LoVo (cell line): ENCODE measurements around the gene KCNS3.
"Not testable (repeated sequence)": the region's sequence is repeated elsewhere in the genome, so short reads cannot be mapped to it uniquely, and the experiment has no call there.

Experiments
- DNase-seq: peaks from one replicate; pipeline ENCODE4 v3.0.0-alpha.2; 2016; ENCODE audit warnings: low spot score

Gene KCNS3

DNA sequence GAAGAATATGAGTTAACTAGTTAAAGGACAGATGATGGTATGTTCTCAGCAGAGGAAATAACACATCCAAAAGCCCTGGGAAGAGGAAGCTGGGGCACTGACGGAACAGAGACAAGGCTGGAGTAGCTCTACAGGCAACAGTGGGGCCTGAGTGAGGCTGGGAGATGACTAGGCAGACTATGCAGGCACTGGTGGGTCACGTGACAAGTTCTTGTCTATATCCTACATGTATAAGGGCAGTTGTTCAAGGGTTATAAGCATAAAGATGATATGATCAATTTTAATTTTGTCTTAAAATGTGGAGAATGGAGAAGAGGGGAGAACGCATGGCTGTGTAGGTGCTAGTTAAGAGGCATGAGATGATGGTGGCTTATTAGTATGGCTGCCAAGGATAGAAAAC lies 68.6 kb downstream of the KCNS3 start:
- DNase-seq: no peak

DNA sequence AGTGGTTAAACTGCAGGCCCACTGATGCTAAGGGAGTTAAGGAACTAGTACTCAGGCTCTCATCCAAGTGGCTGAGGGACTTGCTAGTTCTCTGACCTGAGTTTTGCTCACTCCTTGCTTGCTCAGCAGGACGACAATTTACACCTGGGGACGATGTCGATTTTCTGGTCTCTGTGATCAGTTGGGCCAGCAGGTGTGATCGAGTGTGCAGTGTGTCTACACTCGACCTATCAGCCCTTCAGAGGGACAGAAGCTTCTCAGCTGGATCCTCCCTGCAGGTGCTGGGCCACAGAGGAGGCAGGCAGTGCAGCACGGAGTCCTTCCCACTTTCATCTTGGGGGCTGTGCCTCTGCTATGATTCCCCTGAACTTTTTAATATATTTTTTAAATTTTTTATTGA lies 71.5 kb downstream of the KCNS3 start:
- DNase-seq: no peak

DNA sequence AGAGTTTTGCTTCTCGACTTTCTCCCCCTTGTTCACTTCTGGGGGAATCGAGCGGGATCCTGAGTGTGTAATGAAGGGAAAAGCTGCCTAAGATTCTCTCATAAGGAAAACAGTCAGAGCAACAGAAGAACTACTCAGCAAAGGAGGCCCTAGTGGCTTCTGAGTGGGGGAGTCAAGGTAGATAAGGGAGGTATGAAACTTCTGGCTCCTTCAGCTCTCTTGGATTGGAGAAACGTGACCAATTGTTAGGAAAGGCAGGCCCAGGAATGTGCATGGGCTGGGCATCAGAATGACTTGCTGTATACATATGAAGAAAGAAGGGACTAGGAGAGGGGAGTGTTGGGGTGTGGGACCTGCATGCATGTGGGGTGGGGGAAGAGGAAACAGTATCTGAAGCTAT lies 73.1 kb downstream of the KCNS3 start:
- no peak for DNase-seq

DNA sequence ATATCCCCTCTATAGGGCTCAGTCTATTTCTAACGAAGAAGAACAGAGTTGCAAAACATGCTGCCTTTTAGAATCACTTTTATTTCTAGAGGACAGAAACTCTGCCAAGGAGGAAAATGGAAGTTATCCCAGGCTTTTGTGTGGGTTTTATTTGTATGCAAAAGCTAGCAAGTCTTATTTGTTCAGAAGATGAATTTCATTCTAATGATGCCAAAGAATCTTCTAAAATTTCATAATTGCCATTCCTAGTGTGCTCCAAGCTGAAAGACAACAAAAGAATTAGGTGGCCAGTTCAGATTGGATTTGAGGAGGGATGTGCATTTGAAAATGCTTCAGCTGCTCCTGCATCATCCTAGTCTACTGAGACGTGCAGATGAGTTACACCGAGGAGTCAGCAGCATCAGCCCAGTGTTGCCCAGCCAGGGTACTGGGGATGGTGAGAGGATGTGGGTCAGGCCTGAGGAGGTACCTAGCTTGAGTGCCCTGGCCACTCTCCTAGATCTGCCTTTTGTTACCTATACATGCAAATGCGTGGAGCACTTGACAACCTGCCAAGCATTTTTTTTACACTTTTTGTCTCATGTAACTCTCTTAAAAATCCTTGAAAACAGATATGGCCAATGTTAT lies 80.1 kb downstream of the KCNS3 start:
- no peak for DNase-seq

DNA sequence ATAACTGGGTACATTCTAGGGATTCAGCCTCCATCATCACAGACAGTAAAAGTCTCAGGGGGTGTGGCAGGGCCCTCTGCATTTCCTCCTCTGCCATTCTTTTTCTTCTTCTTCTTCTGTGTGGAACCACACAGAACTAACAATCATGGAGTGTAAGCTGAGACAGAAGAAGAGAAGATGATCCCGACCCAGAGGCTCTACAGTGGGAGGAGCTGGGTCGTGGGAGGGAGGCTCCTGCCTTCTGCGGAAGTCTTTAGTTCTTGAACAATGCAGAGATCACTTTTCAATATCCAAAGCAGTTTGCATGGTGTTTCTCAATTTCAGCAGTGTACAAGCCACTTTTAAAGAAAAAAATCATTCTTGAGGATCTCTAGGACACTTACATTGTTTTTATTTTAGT lies 80.9 kb downstream of the KCNS3 start:
- DNase-seq: no peak

DNA sequence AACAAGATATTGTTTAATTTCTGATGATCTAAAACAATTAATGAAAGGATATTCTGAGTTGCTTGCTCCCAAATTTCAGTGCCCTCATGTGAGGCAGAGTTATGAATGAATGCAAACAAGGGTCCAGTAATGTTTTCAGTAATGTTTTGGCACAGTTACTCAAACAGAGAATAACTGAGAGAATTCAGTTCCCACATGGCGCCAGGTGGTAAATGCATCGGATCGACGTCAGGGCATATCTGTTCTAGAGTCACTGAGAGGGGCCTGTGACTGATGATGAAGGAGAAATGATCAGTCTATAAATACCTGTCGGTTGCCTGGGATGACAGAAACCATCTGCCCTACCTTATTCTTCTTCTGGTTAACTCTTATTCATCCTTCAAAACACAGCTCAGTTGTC lies 81.4 kb downstream of the KCNS3 start:
- no peak for DNase-seq

DNA sequence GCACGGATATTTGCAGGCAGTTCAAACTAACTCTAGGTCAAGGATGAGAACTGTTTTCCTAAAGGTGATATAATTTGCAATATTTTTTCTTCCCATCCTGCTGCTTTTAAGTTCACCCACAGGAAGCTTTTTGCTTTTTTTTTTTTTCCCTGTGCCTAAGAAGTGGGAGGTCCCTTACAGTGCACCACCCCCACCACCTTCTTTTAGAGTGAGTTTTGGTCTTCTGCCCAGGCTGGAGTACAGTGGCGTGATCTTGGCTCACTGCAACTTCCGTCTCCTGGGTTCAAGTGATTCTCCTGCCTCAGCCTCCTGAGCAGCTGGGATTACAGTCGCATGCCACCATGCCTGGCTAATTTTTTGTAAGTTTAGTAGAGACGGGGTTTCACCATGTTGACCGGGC lies 82.5 kb downstream of the KCNS3 start:
- no peak for DNase-seq

DNA sequence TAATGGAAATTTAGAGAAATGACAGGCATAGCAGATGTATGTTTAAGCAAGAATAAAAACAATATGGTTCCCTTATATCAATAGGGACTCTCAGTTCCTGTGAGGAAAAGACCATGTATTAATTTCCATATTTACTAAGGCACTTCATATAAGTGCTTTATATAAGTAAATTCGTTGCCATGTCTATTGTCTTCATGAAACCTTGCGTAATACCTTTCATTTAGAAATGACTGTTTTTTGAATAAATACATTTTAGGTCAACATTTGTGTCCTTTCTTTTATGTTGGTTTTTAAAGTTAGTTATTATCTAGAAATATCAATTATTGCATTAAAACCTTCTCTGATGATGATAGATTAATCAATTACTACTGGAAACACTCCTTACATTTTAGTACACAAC lies 83.3 kb downstream of the KCNS3 start:
- no peak for DNase-seq

DNA sequence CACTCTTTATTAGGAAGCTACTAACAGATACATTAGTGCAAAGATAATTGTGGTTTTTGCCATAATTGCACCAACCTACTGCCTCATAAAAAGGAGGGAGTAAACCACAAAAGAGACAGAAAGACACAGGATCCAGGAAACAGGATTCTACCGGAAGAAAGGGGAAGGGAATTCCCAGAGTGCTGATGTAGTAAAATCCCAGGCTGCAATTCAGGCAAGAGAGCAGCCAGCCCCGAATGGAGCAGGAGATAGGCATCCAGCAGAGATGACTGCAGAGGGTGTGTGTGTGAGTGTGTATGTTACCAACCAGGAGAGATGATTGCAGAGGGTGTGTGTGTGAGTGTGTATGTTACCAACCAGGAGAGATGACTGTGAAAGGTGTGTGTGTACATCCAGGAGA lies 84.4 kb downstream of the KCNS3 start:
- no peak for DNase-seq

DNA sequence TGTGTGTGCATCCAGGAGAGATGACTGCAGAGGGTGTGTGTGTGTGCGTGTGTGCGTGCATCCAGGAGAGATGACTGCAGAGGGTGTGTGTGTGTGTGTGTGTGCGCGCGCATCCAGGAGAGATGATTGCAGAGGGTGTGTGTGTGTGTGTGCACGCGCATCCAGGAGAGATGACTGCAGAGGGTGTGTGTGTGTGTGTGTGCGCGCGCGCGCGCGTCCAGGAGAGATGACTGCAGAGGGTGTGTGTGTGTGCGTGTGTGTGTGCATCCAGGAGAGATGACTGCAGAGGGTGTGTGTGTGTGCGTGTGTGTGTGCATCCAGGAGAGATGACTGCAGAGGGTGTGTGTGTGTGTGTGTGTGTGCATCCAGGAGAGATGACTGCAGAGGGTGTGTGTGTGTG lies 85.1 kb downstream of the KCNS3 start:
- DNase-seq: not testable (repeated sequence)

DNA sequence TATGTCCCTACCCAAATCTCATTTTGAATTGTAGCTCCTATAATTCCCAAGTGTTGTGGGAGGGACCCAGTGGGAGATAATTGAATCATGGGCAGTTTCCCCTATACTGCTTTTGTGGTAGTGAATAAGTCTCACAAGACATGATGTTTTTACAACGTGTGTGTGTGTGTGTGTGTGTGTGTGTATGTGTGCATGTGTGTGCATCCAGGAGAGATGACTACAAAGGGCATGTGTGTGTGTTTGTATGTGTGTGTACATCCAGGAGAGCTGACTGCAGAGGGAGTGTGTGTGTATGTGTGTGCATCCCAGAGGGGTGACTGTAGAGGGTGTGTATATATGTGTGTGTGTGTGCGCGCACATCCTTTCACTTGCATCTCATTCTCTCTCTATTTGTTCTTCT lies 86.7 kb downstream of the KCNS3 start:
- no peak for DNase-seq

DNA sequence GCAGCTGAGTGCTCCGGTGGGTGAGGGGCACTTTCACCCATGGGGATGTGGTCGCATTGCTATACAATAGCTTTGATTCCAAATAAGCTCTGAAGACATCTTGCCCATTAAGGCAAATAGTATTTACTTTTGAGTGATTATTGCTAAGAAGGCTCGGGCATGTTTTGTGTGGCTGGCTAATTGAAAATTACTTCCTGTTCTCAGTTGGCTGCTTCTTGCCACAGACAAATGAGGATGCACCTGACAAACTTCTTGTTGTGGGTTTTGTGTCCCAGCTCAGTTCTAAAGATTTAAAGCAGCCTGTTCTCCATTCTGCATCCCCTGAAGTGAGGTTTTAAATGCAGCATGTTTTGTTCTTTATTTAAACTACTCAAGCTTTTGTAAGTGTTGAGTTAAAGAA lies 88.3 kb downstream of the KCNS3 start:
- DNase-seq: no peak

DNA sequence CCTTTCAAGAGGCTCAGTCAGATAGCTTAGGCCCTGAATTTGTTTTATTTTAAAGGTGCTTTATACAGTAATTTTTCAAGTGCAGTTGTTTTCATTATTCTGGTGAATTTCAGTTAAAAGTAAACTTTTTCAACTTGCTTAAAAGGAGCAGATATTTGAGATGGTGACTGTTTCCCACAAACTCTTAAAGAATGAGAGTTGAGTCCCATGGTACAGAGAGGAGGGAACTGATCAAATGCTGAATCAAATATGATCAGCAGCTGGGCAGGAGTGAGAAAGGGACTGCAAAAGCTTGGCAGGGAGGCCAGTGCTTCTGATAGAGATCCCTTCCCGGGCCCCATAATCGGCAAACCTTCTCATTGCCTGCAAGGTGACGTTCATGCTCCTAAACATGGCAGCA lies 91.2 kb downstream of the KCNS3 start:
- DNase-seq: no peak

DNA sequence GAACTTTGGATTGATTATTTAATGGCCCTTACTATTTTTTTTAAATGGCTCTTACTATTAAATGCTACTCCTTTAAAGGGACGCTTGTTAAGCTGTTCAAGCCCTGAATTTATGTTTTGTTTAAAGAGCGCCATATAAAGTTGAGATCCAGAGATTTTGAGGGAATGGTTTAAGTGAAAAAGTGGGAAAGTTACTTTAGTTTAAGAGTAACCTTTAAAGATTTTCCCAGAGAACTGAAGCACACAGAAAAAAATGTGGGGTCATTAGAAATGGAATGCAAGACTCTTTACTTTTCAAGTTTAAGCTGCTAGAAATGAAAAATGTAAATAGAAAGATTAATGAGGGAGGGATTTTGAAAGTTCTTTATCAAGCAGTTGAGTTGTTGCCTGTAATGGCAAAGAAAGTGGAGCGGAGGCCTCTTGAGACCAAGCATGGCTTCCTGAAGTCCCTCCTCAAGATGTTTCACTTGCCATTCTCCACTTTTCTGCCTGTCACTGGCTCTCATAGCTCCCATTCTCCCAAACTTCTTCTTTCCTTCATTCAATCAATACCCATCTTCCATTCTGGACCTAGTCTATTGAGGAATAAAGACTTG lies 93.2 kb downstream of the KCNS3 start:
- DNase-seq: no peak

DNA sequence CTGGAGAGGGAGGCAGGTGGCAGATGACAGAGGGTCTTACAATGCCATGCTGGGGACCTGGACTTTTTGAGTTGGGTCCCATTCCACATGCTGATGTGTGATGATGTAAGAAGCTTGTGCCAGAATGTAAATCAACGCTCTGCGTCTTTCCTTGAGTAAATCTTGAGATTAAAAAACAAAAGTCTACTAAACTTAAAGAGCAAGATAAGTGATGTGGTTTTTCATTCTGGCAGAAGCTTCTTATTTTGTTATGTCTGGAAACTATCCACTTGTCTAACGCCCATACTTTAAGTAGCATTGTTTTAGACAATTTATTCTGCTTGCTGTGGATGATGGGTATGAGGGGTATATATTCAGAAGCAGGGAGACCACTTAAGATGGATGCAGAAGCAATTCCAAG lies 94.5 kb downstream of the KCNS3 start:
- DNase-seq: no peak

DNA sequence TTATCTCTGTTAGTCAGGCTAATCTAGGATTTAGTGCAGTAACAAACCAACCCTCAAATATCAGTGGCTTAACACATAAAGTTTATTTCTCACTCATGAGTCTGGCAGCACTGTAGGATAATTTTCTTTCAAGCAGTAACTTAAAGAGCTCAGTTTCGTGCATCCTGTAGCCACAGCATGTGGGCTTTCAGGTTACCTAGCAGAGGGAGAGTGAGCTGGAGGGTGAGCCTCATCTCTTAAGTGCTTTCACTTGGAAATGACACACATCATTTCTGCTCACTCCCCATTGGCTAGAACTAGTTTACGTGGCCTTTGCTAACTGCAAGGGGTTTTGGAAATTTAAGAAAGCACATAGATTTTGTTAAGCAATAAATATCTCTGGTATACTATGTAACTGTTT lies 96.9 kb downstream of the KCNS3 start:
- DNase-seq: no peak

DNA sequence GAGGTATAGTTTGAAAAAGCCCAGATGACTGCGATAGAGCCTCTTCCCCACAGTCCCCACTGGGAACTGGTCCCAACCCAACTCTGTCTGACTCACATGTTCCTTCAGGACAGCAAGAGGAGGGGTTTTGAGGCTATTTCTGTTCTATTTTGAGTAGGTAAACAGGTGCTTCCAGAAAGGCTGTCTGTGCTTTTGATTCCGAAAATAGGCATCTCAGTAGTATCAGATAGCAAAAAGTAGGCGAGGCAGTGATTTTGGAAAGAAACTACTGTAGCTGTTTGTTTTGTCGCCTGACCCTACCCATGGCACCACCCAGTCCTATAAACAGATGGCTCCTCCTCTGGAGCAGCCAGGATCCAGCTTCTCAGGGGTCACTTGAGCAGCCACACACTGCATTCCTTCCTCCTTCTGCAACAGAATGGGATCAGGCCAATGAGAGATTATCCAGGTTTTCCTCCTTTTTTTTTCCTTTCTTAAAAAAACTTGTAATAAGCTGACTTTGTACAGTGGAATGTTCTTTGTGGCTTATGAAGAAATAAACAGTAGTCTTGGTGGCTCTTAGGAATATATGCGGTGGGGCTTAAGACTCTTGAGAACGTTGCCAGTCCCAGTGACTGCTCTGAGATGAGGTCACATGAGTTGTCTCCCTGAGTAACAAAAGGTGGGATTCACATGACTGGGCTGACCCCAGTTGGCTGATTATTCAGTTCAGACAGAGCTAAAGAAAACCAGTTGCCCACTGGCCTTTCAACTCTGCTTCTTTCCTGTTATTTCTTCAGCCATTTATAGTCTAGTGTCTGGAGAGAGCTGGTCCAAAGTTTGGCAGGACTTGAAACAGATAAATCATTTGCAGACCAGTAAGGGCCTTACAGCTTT lies 98.6 kb downstream of the KCNS3 start:
- DNase-seq: peak; percentile 17

DNA sequence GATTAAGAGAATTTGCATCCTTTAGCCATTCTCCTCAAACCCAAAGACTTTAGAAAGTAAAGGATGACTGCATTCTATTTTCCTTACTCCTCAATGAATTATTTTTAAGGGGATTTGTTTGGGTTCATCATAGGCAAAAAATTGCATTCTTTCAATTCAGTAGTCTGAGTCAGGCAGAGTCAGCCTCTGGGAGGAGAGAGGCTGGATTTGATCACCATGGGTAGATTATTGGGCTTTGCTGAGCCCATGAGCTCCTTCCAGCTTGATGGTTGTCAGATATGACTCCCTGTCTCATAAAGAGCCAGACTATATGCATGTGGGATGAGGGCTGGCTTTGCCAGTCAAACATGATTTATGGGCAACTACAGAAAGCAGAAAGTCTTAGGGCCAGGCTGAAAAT lies 101.2 kb downstream of the KCNS3 start:
- DNase-seq: no peak

DNA sequence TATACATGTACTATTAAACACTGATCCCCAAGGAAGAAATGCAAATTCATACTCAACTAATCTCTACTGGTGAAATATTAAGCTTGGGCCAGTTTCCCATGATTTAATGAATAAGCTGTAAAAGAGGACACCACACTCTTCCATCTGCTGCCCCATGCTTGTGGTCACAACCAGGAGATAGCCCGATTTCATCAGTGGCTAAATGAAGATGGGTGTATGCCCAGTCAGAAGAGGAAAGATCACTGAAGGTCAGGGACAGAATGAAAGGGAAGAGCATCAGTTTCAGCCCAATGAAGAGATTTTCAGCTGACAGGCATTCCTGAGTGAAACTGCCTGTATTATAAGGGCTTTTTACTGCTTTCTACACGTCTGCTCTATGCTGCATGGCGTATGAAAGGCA lies 103.5 kb downstream of the KCNS3 start:
- DNase-seq: no peak
